NCI-H2029 treated with DMSO at 0.1 percent for 48 hours (cell line): Measurements from ENCODE around the gene GMDS.
A peak's percentile ranks its signal among the peaks of the same experiment; 100 is the strongest.

Experiments
- DNase-seq: peaks from one replicate; lab custom pipeline; 2025; lab: John Stamatoyannopoulos, UW

GMDS gene

GRCh38 chr6:1940381-1940780 lies 305.0 kb downstream of the GMDS start:
- DNase-seq, result peak; percentile 78

- no peak for DNase-seq
These were observed 312.1 kb downstream of the GMDS start for GRCh38 chr6:1933292-1933691.

GRCh38 chr6:1931817-1932216 lies 313.6 kb downstream of the GMDS start:
- no peak for DNase-seq

GRCh38 chr6:1930356-1930755 lies 315.0 kb downstream of the GMDS start:
- DNase-seq, result no peak

- DNase-seq, result no peak
These were observed 315.5 kb downstream of the GMDS start for GRCh38 chr6:1929931-1930330.

- DNase-seq, result no peak
These were observed 319.5 kb downstream of the GMDS start for GRCh38 chr6:1925743-1926430.

- DNase-seq, result no peak
These were observed 322.0 kb downstream of the GMDS start for GRCh38 chr6:1923449-1923848.

- DNase-seq, result no peak
These were observed 327.6 kb downstream of the GMDS start for GRCh38 chr6:1917626-1918371.

GRCh38 chr6:1916334-1917070 lies 328.9 kb downstream of the GMDS start:
- no peak for DNase-seq

GRCh38 chr6:1915226-1915625 lies 330.2 kb downstream of the GMDS start:
- no peak for DNase-seq

- DNase-seq, result no peak
These were observed 331.8 kb downstream of the GMDS start for GRCh38 chr6:1913577-1913976.

- DNase-seq, result no peak
These were observed 332.7 kb downstream of the GMDS start for GRCh38 chr6:1912731-1913130.

- DNase-seq, result no peak
These were observed 333.9 kb downstream of the GMDS start for GRCh38 chr6:1911474-1911873.

- no peak for DNase-seq
These were observed 334.6 kb downstream of the GMDS start for GRCh38 chr6:1910621-1911407.

GRCh38 chr6:1908784-1909183 lies 336.6 kb downstream of the GMDS start:
- DNase-seq, result no peak

GRCh38 chr6:1906609-1907008 lies 338.8 kb downstream of the GMDS start:
- no peak for DNase-seq

GRCh38 chr6:1906014-1906413 lies 339.4 kb downstream of the GMDS start:
- no peak for DNase-seq

GRCh38 chr6:1904898-1905297 lies 340.5 kb downstream of the GMDS start:
- no peak for DNase-seq

- no peak for DNase-seq
These were observed 341.0 kb downstream of the GMDS start for GRCh38 chr6:1904466-1904799.

GRCh38 chr6:1903780-1904465 lies 341.5 kb downstream of the GMDS start:
- no peak for DNase-seq

- DNase-seq, result no peak
These were observed 343.8 kb downstream of the GMDS start for GRCh38 chr6:1901556-1901955.

- no peak for DNase-seq
These were observed 348.5 kb downstream of the GMDS start for GRCh38 chr6:1896897-1897296.
